ENCODE data around the gene DUS4L.

- TF ChIP-seq, protein P1, sequence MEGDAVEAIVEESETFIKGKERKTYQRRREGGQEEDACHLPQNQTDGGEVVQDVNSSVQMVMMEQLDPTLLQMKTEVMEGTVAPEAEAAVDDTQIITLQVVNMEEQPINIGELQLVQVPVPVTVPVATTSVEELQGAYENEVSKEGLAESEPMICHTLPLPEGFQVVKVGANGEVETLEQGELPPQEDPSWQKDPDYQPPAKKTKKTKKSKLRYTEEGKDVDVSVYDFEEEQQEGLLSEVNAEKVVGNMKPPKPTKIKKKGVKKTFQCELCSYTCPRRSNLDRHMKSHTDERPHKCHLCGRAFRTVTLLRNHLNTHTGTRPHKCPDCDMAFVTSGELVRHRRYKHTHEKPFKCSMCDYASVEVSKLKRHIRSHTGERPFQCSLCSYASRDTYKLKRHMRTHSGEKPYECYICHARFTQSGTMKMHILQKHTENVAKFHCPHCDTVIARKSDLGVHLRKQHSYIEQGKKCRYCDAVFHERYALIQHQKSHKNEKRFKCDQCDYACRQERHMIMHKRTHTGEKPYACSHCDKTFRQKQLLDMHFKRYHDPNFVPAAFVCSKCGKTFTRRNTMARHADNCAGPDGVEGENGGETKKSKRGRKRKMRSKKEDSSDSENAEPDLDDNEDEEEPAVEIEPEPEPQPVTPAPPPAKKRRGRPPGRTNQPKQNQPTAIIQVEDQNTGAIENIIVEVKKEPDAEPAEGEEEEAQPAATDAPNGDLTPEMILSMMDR (conservative IDR thresholded peaks at IDR 0.05; ENCODE audit: low read depth, low read length): no peak
- TF ChIP-seq EZH2 (IDR thresholded peaks at IDR 0.05; ENCODE audit: borderline replicate concordance, low read depth, low read length, poor library complexity, severe bottlenecking): no peak
Measured at GRCh38 chr7:107538001-107538400, 25.8 kb upstream of the DUS4L start.
